OCI-LY3 (cell line): ENCODE results near the gene IL26.

Experiments used
- H2AFZ ChIP-seq: fragments of 200-600, 300-600 bp; shearing (Covaris generic); 2 replicates; pipeline ENCODE4 v1.6.0; 2014; ENCODE audit warnings: antibody characterized with exemption, low read depth, low read length
- H3K27ac ChIP-seq: fragments of 200-600, 300-600 bp; sonication (generic); 2 replicates; pipeline ENCODE4 v1.5.1; 2014; ENCODE audit warnings: mild to moderate bottlenecking, low read length, moderate library complexity, mixed read lengths
- H3K27me3 ChIP-seq: fragments of 200-600, 300-600 bp; sonication (generic); 2 replicates; pipeline ENCODE4 v1.6.1; 2014; ENCODE audit warnings: low read depth, low read length, mixed read lengths
- H3K36me3 ChIP-seq: fragments of 200-600, 300-600 bp; sonication (generic); replicated peaks from 2 replicates; pipeline ENCODE3; 2014; ENCODE audit warnings: low read depth, low read length, mixed read lengths
- H3K4me1 ChIP-seq: fragments of 300-600, 200-600 bp; sonication (generic); 2 replicates; pipeline ENCODE4 v1.6.1; 2014; ENCODE audit warnings: low read length, mixed read lengths
- H3K4me2 ChIP-seq: fragments of 200-600, 300-600 bp; sonication (generic); 2 replicates; pipeline ENCODE4 v1.6.1; 2014; ENCODE audit warnings: low read length, mixed read lengths
- H3K4me3 ChIP-seq: fragments of 300-600, 200-600 bp; sonication (generic); 2 replicates; pipeline ENCODE4 v1.5.1; 2014; ENCODE audit warnings: antibody characterized with exemption, mild to moderate bottlenecking, low read length, moderate library complexity
- H3K79me2 ChIP-seq: fragments of 300-600, 200-600 bp; shearing (Covaris generic); 2 replicates; pipeline ENCODE4 v1.6.1; 2014; ENCODE audit warnings: mild to moderate bottlenecking, low read length, mixed read lengths
- H3K9ac ChIP-seq: fragments of 300-600, 200-600 bp; shearing (Covaris generic); 2 replicates; pipeline ENCODE4 v1.6.0; 2014; ENCODE audit warnings: mild to moderate bottlenecking, low read length, moderate library complexity
- H3K9me3 ChIP-seq: fragments of 200-600, 300-600 bp; shearing (Covaris generic); 2 replicates; pipeline ENCODE4 v1.6.1; 2014; ENCODE audit warnings: low read length, mixed read lengths; ENCODE audit not compliant: insufficient read depth
- H4K20me1 ChIP-seq: fragments of 200-600, 300-600 bp; sonication (generic); 2 replicates; pipeline ENCODE4 v1.6.1; 2016; ENCODE audit warnings: low read length, mixed read lengths; ENCODE audit not compliant: insufficient read depth
- EZH2phosphoT487 ChIP-seq: fragments of 200-600 bp; shearing (Covaris generic); IDR thresholded peaks from 2 replicates; pipeline ENCODE4 v1.6.1; 2018; ENCODE audit warnings: antibody characterized with exemption, mixed run types, low read depth
- TF ChIP-seq, protein P1 (sequence below): fragments of 200-600, 300-600 bp; sonication (generic); IDR thresholded peaks from 2 replicates; pipeline ENCODE4 v1.5.1; 2014; ENCODE audit warnings: antibody characterized with exemption, low read length, low read depth

The IL26 gene

DNA sequence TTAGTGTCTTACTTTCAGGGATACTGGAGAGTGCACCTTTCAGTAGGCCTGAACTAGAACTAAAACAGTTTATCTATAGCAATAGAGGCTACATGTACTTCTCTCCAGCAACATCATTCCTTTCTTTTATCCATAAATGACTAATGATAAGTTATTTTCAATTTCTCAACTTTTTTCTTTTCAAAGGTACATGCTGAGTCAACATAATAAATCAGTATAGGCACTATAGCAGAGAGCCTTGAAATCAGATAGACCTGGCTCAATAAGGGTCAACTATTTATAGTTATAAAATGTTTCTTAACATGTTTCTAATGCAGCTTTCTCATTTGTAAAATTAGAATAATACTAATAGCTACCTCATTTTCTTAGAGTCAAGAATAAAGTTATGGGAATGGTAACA, 22.2 kb upstream of the IL26 start:
- no peaks in the 10 kb centered on the region for H4K20me1 ChIP-seq
- peaks cover 7% of the 10 kb centered on the region; the same call in 1 of the 2 replicates for H3K4me1 ChIP-seq
- no peak overlapping the region for H3K9ac ChIP-seq
- H3K9me3 ChIP-seq: no peaks in the 10 kb centered on the region
- H3K4me2 ChIP-seq: no peak overlapping the region
- no peak overlapping the region for H2AFZ ChIP-seq
- H3K4me3 ChIP-seq: no peak overlapping the region
- no peaks in the 10 kb centered on the region for H3K79me2 ChIP-seq
- TF ChIP-seq, protein P1, sequence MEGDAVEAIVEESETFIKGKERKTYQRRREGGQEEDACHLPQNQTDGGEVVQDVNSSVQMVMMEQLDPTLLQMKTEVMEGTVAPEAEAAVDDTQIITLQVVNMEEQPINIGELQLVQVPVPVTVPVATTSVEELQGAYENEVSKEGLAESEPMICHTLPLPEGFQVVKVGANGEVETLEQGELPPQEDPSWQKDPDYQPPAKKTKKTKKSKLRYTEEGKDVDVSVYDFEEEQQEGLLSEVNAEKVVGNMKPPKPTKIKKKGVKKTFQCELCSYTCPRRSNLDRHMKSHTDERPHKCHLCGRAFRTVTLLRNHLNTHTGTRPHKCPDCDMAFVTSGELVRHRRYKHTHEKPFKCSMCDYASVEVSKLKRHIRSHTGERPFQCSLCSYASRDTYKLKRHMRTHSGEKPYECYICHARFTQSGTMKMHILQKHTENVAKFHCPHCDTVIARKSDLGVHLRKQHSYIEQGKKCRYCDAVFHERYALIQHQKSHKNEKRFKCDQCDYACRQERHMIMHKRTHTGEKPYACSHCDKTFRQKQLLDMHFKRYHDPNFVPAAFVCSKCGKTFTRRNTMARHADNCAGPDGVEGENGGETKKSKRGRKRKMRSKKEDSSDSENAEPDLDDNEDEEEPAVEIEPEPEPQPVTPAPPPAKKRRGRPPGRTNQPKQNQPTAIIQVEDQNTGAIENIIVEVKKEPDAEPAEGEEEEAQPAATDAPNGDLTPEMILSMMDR: no peak
- no peak for TF ChIP-seq EZH2phosphoT487
- H3K36me3 ChIP-seq: no peaks in the 10 kb centered on the region
- H3K27ac ChIP-seq: no peak overlapping the region
- H3K27me3 ChIP-seq: peaks cover 4% of the 10 kb centered on the region

DNA sequence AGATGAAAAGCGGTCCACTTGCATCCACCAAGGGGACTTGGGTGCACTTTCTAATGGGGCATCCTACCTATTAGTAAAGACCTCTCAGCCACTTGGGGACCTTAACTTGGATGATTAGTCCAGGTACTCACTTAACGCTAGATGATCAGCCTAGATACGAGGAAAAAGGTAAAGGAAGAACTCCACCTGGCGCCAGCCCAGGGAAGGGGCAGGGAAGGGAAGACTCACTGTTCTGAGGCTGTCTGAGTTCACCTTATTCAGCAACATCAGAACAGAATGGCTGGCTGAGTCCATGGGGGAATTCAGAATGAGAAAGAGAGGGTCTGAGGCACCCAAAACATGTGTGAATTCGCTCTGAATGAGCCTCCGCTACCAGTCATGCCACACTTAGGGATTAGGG, 20.7 kb upstream of the IL26 start:
- Histone ChIP-seq H3K9ac (no peak overlapping the region), H4K20me1 (no peaks in the 10 kb centered on the region), H3K4me3 (no peak overlapping the region), H2AFZ (no peak overlapping the region), H3K27me3 (peaks cover 4% of the 10 kb centered on the region), H3K4me1 (peaks cover 15% of the 10 kb centered on the region), H3K36me3 (no peaks in the 10 kb centered on the region), H3K4me2 (no peak overlapping the region), H3K9me3 (no peaks in the 10 kb centered on the region), H3K27ac (no peak overlapping the region), H3K79me2 (no peaks in the 10 kb centered on the region)
- no peak for TF ChIP-seq EZH2phosphoT487
- TF ChIP-seq, protein P1: no peak

DNA sequence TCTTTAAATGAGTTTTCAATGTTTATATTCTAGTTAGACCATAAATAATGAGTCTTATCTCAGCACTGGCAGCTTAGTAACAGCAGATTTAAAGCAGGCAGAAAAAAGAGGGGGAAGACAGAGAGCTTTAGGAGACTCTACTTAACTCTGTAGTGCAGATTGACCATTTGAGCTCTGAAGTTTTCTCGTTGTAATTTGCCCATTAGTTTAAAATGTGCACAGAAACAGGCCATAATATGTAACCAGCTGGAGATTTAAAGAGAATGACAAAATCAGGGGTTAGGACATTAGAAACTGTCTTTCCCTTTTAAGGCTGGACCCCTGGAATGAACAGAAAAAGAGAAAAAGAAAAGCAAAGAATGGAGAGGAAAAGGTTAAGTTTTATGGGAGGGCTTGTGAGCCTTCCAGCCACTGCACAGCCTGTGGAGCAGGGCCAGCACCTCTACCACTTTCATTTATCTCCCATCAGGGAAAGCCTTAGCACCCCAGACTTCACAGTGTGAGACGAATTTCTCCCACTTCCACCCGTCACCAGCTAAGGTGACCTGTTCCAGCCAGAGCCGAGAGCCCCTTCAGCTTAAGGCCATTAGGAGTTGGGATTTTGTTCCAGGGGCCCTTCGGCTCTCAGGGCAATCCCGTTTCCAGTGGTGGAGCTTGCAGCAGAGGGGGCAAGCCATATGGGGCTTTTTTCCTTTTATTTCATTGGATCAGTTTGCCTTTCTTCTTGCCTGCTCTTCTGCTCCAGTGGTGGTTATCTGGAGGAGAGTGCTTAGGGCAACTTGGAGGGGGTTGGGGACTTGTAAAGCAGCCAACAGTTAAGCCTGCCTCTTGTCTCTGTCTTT, 19.8 kb upstream of the IL26 start:
- Histone ChIP-seq H3K4me3 (no peak overlapping the region), H3K27ac (no peak overlapping the region), H3K4me1 (peaks cover 24% of the 10 kb centered on the region), H2AFZ (no peak overlapping the region), H3K9ac (no peak overlapping the region), H3K79me2 (no peaks in the 10 kb centered on the region), H3K27me3 (no peaks in the 10 kb centered on the region; the same call in 1 of the 2 replicates), H3K9me3 (no peaks in the 10 kb centered on the region), H3K4me2 (no peak overlapping the region), H4K20me1 (no peaks in the 10 kb centered on the region), H3K36me3 (no peaks in the 10 kb centered on the region)
- no peak for TF ChIP-seq EZH2phosphoT487
- TF ChIP-seq, protein P1: no peak

DNA sequence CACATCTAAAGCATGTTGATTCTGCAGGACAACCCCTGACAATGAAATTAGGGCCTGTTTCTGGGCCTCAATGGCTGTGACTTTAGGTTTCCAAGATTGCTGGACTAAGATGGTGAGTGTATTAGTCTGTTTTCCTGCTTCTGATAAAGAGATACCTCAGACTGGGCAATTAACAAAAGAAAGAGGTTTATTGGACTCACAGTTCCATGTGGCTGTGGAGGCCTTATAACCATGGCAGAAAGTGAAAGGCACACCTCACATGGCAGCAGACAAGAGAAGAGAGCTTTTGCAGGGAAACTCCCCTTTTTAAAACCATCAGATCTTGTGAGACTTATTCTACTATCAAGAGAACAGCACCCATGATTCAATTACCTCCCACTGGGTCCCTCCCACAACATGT, 17.2 kb upstream of the IL26 start:
- TF ChIP-seq, protein P1: no peak
- TF ChIP-seq EZH2phosphoT487: no peak
- Histone ChIP-seq H3K27me3 (no peaks in the 10 kb centered on the region; the same call in 1 of the 2 replicates), H3K79me2 (no peaks in the 10 kb centered on the region), H3K9ac (no peak overlapping the region), H3K36me3 (no peaks in the 10 kb centered on the region), H3K4me3 (no peak overlapping the region), H4K20me1 (no peaks in the 10 kb centered on the region), H3K4me1 (peaks cover 32% of the 10 kb centered on the region), H3K4me2 (no peak overlapping the region), H3K27ac (no peak overlapping the region), H2AFZ (no peak overlapping the region), H3K9me3 (no peaks in the 10 kb centered on the region)
